Activated T-helper 1 cell treated with anti-CD3 and anti-CD28 coated beads, Interleukin-12 subunit alpha, Interleukin-12 subunit beta, Interleukin-2, Interleukin-4 antibody, amounts not matched to agents 30 ng/mL and 10 ng/mL and 1 ng/mL, durations not matched to agents 14 hours and 24 hours and 36 hours (primary cell): ENCODE measurements around the gene RPEL1. TPM values are rescaled to one million over a fixed set of nuclear protein-coding genes. Genes with fewer than 3 reads are reported as not detected.

Experiments used
- DNase-seq: peaks from one replicate; pipeline ENCODE4 v3.0.0; 2021; ENCODE audit warnings: low spot score
- H3K27ac Mint-ChIP-seq: one replicate; pipeline ENCODE4 v1.8.0; 2021; ENCODE audit warnings: mild to moderate bottlenecking, mixed read lengths
- H3K27me3 Mint-ChIP-seq: one replicate; pipeline ENCODE4 v1.8.0; 2022; ENCODE audit warnings: mild to moderate bottlenecking, moderate library complexity, mixed read lengths; ENCODE audit not compliant: insufficient read depth
- H3K36me3 Mint-ChIP-seq: one replicate; pipeline ENCODE4 v1.8.0; 2021; ENCODE audit warnings: low read depth, mixed read lengths
- H3K4me1 Mint-ChIP-seq: one replicate; pipeline ENCODE4 v1.8.0; 2021; ENCODE audit warnings: low read depth, mixed read lengths
- H3K4me3 Mint-ChIP-seq: one replicate; pipeline ENCODE4 v1.8.0; 2021; ENCODE audit warnings: mild to moderate bottlenecking, moderate library complexity, mixed read lengths
- H3K9me3 Mint-ChIP-seq: one replicate; pipeline ENCODE4 v1.8.0; 2021; ENCODE audit warnings: mixed read lengths
- intact Hi-C: fragments of 100-400 bp; cut with micrococcal nuclease; formaldehyde crosslinking; loops from one replicate; pipeline ENCODE4 v1.15.1; 2024
- total RNA-seq: library from RNA; stranded (reverse); gene quantifications from 2 replicates; pipeline ENCODE4 v1.2.3, GENCODE V29; 2022

Gene RPEL1
- total RNA-seq, 1 donor from 2014 or later: not detected

GRCh38 chr10:103276251-103276895, 30.7 kb downstream of the RPEL1 start:
- Mint-ChIP-seq H3K4me1 (peaks cover 8% of the 10 kb centered on the region), H3K9me3 (peaks cover 5% of the 10 kb centered on the region)
- intact Hi-C loops: no loop called here

GRCh38 chr10:103276896-103277712, 31.4 kb downstream of the RPEL1 start, which contains the start of gene INA:
Gene INA, plus strand, starts transcription at chr10:103277138. Its CDS starts 74 bp downstream, at chr10:103277212.
- Mint-ChIP-seq H3K36me3 (peaks cover 4% of the 10 kb centered on the region), H3K27me3 (peaks cover 43% of the 10 kb centered on the region), H3K4me3 (peak within 1 kb of the TSS; percentile 53), H3K4me1 (peaks cover 8% of the 10 kb centered on the region), H3K27ac (no peak within 1 kb of the TSS), H3K9me3 (peaks cover 5% of the 10 kb centered on the region)
- intact Hi-C loops: no loop called here
- DNase-seq: peak; percentile 8

More at GRCh38 chr10:103276251-103276895, 30.7 kb downstream of the RPEL1 start:
- peak overlapping the region; percentile 53 for H3K4me3 Mint-ChIP-seq
- DNase-seq: no peak
- no peak overlapping the region for H3K27ac Mint-ChIP-seq
- peaks cover 38% of the 10 kb centered on the region for H3K27me3 Mint-ChIP-seq
- peaks cover 4% of the 10 kb centered on the region for H3K36me3 Mint-ChIP-seq

DNA sequence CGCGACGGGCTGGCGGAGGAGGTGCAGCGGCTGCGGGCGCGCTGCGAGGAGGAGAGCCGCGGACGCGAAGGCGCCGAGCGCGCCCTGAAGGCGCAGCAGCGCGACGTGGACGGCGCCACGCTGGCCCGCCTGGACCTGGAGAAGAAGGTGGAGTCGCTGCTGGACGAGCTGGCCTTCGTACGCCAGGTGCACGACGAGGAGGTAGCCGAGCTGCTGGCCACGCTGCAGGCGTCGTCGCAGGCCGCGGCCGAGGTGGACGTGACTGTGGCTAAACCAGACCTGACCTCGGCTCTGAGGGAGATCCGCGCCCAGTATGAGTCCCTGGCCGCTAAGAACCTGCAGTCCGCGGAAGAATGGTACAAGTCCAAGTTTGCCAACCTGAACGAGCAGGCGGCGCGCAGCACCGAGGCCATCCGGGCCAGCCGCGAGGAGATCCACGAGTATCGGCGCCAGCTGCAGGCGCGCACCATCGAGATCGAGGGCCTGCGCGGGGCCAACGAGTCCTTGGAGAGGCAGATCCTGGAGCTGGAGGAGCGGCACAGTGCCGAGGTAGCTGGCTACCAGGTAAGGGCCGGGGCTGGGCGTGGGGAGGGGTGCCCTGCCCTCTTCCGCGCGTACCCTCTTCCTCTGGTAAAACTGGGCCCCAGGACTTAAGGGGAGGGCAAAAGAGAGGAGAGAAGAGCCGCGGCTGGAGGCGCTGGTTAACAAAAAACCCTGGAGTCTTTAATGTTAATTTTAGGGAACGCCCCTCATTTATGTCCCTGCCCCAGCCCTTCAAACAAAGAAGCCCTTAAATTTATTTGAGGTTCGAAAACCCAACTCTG, 32.2 kb downstream of the RPEL1 start:
- Mint-ChIP-seq H3K4me3 (peak overlapping the region; percentile 22), H3K36me3 (peaks cover 4% of the 10 kb centered on the region), H3K4me1 (peaks cover 8% of the 10 kb centered on the region), H3K27me3 (peaks cover 49% of the 10 kb centered on the region), H3K9me3 (peaks cover 5% of the 10 kb centered on the region), H3K27ac (no peak overlapping the region)
- intact Hi-C loops: no loop called here
- DNase-seq: no peak

DNA sequence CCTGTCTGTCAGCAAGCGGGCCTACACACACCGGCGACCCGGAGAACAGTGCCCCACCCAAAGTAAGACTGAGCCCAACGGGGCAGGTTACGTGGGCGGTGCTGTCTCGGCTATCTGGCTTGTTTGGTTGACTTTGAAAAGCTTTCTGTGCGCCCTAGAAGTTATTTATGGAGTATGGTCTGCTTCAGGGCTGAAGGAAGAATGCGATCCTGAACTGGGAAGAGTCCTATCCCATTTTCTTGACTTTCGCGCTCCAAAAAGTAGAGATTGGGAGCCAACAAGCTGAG, 32.8 kb downstream of the RPEL1 start:
- H3K9me3 Mint-ChIP-seq: peaks cover 5% of the 10 kb centered on the region
- peaks cover 52% of the 10 kb centered on the region for H3K27me3 Mint-ChIP-seq
- intact Hi-C loops: no loop called here
- H3K4me1 Mint-ChIP-seq: peaks cover 8% of the 10 kb centered on the region
- no peak for DNase-seq
- peak overlapping the region; percentile 22 for H3K4me3 Mint-ChIP-seq
- peaks cover 4% of the 10 kb centered on the region for H3K36me3 Mint-ChIP-seq
- no peak overlapping the region for H3K27ac Mint-ChIP-seq

DNA sequence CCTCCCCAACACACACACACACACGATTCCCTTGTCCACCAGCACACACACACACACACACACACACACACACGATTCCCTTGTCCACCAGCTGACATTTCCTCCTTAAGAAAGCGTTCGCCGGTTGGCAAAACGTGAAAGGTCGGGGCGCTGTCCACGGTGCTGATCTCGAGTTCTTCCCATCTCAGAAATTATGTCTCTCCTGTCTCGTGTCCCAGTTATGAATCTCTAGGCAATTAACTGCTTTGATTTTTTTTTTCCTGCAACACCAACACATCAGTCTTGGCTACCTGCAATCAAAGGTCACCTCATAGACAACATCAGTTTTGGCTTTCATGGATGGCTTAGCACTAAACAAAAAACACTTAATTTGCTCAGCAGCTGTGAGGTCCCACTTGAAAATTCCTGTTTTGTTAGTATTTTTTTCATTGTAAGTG, 33.2 kb downstream of the RPEL1 start:
- peak; percentile 28 for DNase-seq
- Mint-ChIP-seq H3K9me3 (peaks cover 5% of the 10 kb centered on the region), H3K27me3 (peaks cover 52% of the 10 kb centered on the region), H3K4me1 (peaks cover 8% of the 10 kb centered on the region), H3K4me3 (peak overlapping the region; percentile 68), H3K27ac (peak overlapping the region; percentile 79), H3K36me3 (peaks cover 4% of the 10 kb centered on the region)
- intact Hi-C loops: no loop called here

- Mint-ChIP-seq H3K4me1 (peaks cover 8% of the 10 kb centered on the region), H3K27ac (no peak overlapping the region), H3K9me3 (peaks cover 5% of the 10 kb centered on the region), H3K27me3 (peaks cover 52% of the 10 kb centered on the region), H3K4me3 (no peak overlapping the region), H3K36me3 (peaks cover 4% of the 10 kb centered on the region)
- intact Hi-C loops: no loop called here
- DNase-seq: no peak
These were observed 34.3 kb downstream of the RPEL1 start for GRCh38 chr10:103280031-103280430.

DNA sequence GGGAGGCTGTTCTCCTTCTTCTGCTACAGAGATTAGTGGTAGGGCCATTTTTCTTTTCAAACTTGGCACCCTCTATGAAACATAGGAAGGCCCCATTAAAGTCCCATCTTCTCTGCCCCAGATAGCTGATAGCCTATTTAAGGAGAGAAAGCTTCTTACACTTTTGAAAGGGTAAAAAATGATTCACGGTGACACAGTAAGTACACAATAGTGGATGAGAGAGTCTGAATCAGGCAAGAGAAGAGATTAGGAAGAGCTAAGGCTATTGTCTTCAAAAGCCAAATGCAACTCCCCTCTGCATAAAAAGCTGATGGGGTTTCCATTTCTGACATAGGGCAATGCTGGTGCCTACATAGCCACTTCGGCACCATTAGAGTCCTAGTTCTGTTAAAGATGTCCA, 34.8 kb downstream of the RPEL1 start:
- H3K27me3 Mint-ChIP-seq: peaks cover 50% of the 10 kb centered on the region
- peaks cover 5% of the 10 kb centered on the region for H3K9me3 Mint-ChIP-seq
- DNase-seq: no peak
- H3K4me3 Mint-ChIP-seq: no peak overlapping the region
- intact Hi-C loops: no loop called here
- H3K36me3 Mint-ChIP-seq: peaks cover 4% of the 10 kb centered on the region
- peaks cover 8% of the 10 kb centered on the region for H3K4me1 Mint-ChIP-seq
- H3K27ac Mint-ChIP-seq: no peak overlapping the region

- Mint-ChIP-seq H3K9me3 (peaks cover 5% of the 10 kb centered on the region), H3K27me3 (peaks cover 41% of the 10 kb centered on the region), H3K27ac (no peak overlapping the region), H3K36me3 (peaks cover 4% of the 10 kb centered on the region), H3K4me1 (peaks cover 8% of the 10 kb centered on the region), H3K4me3 (no peak overlapping the region)
- no peak for DNase-seq
- intact Hi-C loops: no loop called here
These were observed 36.1 kb downstream of the RPEL1 start for GRCh38 chr10:103281753-103282152.

DNA sequence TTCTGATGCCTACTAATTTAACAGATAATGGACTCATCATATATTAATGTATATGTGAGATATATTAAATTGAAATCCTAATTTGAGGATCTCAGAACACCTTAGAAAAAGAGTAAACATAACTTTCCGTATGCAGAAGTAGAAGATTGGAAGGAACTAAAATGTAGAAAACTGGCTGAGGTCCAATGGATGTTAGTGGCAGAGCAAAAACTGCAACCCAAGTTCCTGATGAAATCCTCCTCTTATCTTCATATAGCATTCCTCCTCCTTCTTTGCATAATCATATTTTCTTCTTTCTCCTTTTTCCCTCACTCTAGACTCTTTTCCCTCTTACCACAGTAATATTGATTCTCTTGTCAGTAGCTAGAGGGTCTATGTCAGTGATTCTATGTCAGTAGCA, 37.3 kb downstream of the RPEL1 start:
- Mint-ChIP-seq H3K27me3 (peaks cover 45% of the 10 kb centered on the region), H3K36me3 (peaks cover 4% of the 10 kb centered on the region), H3K27ac (no peak overlapping the region), H3K9me3 (peaks cover 5% of the 10 kb centered on the region), H3K4me3 (no peak overlapping the region), H3K4me1 (peaks cover 8% of the 10 kb centered on the region)
- DNase-seq: no peak
- intact Hi-C loops: no loop called here

GRCh38 chr10:103284170-103284569, 38.5 kb downstream of the RPEL1 start:
- intact Hi-C loops: no loop called here
- no peak for DNase-seq
- H3K4me3 Mint-ChIP-seq: no peak overlapping the region

DNA sequence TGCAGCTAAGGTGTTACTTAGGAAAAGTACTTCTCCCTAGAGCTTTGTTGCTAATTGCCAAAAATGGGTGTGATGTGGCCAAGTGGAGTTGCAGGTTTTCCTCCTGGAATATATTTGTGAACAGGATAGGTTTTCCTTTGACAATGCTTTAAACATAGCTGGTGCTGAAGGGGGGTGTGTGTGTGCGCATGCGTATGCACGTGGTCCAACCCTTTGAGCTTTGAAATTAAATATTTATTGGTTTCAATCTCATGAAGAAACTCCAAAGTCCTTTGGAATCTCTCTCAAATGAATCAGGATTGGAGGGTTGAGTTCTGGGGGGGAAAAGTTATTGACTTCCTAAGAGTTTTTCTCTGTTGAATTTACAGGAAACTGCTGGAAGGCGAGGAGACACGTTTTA, 42.3 kb downstream of the RPEL1 start:
- no peaks in the 10 kb centered on the region for H3K4me1 Mint-ChIP-seq
- no peak overlapping the region for H3K27ac Mint-ChIP-seq
- no peak overlapping the region for H3K4me3 Mint-ChIP-seq
- no peaks in the 10 kb centered on the region for H3K36me3 Mint-ChIP-seq
- H3K9me3 Mint-ChIP-seq: no peaks in the 10 kb centered on the region
- intact Hi-C loops: no loop called here
- no peak for DNase-seq
- H3K27me3 Mint-ChIP-seq: peaks cover 33% of the 10 kb centered on the region

More at GRCh38 chr10:103284170-103284569, 38.5 kb downstream of the RPEL1 start:
- no peaks in the 10 kb centered on the region for H3K4me1 Mint-ChIP-seq
- no peaks in the 10 kb centered on the region for H3K9me3 Mint-ChIP-seq
- no peaks in the 10 kb centered on the region for H3K36me3 Mint-ChIP-seq
- no peak overlapping the region for H3K27ac Mint-ChIP-seq
- H3K27me3 Mint-ChIP-seq: peaks cover 45% of the 10 kb centered on the region

GRCh38 chr10:103291588-103291987, 45.9 kb downstream of the RPEL1 start:
- no peak overlapping the region for H3K4me3 Mint-ChIP-seq

More at GRCh38 chr10:103291588-103291987, 45.9 kb downstream of the RPEL1 start:
- Mint-ChIP-seq H3K27me3 (peaks cover 32% of the 10 kb centered on the region), H3K36me3 (no peaks in the 10 kb centered on the region), H3K9me3 (no peaks in the 10 kb centered on the region), H3K4me1 (no peaks in the 10 kb centered on the region), H3K27ac (no peak overlapping the region)
- intact Hi-C loops: no loop called here
- no peak for DNase-seq
